Fibroblast of villous mesenchyme (primary cell): ENCODE results near the gene IGF2BP3. TPM values are rescaled to one million over a fixed set of nuclear protein-coding genes. Genes with fewer than 3 reads are reported as not detected.

Experiments
- DNase-seq: peaks from one replicate; pipeline ENCODE4 v3.0.0-alpha.2; 2010; ENCODE audit warnings: low read depth
- H3K4me3 ChIP-seq: 2 replicates; pipeline ENCODE4 v1.5.1; 2011; ENCODE audit warnings: low read depth, mild to moderate bottlenecking, low read length
- total RNA-seq: library from RNA; depleted of rRNA; stranded (reverse); fragments of >200 nt; gene quantifications from 2 replicates; pipeline ENCODE4 v1.2.3, GENCODE V29; 2012
- TF ChIP-seq, protein P1 (sequence below): IDR thresholded peaks from 2 replicates; pipeline ENCODE4 v1.5.1; 2012; ENCODE audit warnings: low read depth, mild to moderate bottlenecking, low read length; ENCODE audit not compliant: insufficient read depth

Gene IGF2BP3
- total RNA-seq, 1 donor: 9.1 TPM

DNA sequence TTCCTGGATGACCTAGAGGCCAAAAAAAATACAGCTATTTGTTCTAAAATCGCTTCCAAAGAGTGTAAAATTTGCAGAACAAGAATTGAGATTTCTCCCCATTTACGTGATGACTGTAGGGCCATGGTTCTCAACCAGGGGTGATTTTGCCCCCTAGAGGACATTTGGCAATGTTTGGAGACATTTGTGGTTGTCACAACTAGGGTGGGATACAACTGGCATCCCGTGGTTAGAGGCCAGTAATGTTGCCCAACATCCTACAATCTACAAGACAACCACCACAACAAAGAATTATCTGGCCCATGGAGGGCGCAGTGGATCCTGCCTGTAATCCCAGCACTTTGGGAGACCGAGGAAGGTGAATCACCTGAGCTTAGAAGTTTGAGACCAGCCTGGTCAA lies 193.9 kb downstream of the IGF2BP3 start:
- no peak overlapping the region for H3K4me3 ChIP-seq
- TF ChIP-seq, protein P1, sequence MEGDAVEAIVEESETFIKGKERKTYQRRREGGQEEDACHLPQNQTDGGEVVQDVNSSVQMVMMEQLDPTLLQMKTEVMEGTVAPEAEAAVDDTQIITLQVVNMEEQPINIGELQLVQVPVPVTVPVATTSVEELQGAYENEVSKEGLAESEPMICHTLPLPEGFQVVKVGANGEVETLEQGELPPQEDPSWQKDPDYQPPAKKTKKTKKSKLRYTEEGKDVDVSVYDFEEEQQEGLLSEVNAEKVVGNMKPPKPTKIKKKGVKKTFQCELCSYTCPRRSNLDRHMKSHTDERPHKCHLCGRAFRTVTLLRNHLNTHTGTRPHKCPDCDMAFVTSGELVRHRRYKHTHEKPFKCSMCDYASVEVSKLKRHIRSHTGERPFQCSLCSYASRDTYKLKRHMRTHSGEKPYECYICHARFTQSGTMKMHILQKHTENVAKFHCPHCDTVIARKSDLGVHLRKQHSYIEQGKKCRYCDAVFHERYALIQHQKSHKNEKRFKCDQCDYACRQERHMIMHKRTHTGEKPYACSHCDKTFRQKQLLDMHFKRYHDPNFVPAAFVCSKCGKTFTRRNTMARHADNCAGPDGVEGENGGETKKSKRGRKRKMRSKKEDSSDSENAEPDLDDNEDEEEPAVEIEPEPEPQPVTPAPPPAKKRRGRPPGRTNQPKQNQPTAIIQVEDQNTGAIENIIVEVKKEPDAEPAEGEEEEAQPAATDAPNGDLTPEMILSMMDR: peak; percentile 6
- DNase-seq: no peak

DNA sequence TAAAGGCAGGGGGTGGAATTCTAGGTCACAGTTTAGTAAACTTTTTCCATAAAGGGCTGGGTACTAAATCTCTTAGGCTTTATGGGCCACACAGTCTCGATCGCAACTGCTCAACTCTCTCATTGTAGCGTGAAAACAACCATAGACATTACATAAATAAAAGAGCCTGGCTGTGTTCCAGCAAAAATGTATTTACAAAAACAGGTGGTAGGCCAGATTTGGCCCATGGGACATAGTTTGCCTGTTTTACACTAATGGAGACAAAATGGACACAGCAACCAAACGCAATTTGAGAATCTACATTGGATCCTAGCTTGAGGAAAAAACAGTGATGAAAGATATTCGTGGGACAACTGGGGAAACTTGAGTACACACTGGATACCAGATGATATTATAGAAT lies 194.4 kb downstream of the IGF2BP3 start:
- no peak overlapping the region for H3K4me3 ChIP-seq
- DNase-seq: no peak
- TF ChIP-seq, protein P1: no peak

DNA sequence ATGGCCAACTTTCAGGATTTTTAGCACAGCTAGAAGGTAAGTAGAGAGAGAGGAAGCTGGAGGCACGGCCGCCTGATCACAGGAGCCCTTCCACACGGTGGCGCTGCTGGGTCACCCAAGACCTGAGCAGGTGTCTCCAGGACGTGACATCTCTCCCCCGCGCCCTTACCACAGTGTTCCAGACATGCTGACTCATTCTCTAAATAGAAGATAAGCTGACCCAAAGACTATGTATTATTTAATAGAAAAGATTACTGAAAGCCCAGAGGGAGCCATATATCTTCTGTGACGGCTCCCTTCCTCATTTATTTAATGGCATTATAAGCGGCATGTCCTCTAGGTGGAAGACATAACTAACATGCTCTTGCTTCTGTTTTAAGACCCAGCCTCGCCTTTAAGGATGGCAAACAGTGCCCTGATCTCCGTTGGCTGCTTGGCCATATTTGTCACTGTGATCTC lies 197.1 kb downstream of the IGF2BP3 start:
- TF ChIP-seq, protein P1: peak; percentile 86
- peak; percentile 94 for DNase-seq

DNA sequence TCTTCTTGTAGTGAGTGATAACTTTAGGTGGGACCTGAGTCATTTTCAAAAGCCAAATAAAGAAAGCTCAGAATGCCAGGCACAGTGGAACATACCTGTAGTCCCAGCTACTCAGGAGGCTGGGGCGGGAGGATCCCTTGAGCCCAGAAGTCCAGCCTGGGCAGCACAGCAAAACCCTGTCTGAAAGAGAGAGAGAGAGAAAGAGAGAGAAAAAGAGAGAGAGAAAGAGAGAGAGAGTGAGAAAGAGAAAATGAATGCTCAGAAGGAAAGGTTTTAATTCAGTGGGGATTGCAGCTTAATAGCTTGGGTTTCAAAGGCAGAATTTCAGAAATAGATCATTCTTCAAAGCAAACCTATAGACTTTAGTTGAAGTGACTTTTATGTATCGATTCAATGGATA lies 198.0 kb downstream of the IGF2BP3 start:
- no peak for DNase-seq
- TF ChIP-seq, protein P1: no peak

More for the DNA sequence above, 197.1 kb downstream of the IGF2BP3 start:
- H3K4me3 ChIP-seq: no peak overlapping the region

DNA sequence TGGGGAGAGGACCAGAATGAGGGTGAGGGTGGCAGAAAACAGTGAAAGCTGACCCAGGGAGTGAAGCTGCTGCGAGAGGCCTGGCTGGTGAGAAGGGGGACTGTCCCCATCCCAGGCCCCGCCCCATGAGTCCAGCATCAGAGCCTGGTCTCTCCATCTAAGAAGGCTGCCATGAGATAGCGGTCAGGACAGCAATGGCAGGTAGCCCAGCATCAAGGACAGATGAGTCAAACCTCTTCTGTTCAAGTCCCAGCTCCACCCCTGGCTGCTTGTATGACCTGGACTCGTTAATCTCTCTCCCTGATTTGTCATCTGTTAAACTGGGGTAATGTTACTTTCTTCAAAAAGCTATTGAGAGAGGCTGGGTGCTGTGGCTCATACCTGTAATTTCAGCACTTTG lies 201.5 kb downstream of the IGF2BP3 start:
- TF ChIP-seq, protein P1: no peak
- DNase-seq: no peak
- no peak overlapping the region for H3K4me3 ChIP-seq

More for the DNA sequence above, 198.0 kb downstream of the IGF2BP3 start:
- no peak overlapping the region for H3K4me3 ChIP-seq

DNA sequence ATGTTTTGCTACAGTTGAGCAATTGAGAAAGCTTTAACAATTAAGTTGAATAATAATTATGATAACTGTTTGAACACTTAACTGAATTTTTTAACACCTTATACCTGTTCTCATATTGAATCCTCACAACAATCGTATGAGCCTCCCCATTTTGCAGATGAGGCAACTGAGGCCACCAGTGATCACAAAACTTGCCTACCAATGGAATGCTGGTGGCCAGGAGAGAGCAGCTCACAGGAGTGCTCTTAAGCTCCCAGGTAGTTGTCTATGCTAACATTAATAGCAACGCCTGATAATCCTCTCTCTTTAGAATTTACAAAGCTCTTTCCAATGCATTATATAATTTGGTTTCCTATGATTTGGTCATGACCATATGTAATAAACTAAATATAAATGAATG lies 202.1 kb downstream of the IGF2BP3 start:
- no peak for DNase-seq
- TF ChIP-seq, protein P1: no peak
- H3K4me3 ChIP-seq: no peak overlapping the region

DNA sequence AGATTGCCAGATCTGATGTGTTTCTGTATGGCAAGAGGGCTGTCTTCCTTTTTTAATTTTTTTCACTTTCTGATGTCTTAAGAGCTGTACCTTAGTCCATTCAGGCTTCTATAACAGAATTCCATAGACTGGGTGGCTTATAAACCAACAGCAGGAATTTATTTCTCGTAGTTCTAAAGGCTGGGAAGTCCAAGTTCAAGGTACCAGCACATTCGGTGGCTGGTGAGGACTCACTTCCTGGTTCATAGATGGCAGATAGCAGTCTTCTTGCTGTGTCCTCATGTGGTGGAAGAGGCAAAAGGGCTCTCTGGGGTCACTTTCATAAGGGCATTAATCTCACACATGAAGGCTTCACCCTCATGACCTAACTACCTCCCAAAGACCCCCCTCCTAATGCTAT lies 202.9 kb downstream of the IGF2BP3 start:
- no peak overlapping the region for H3K4me3 ChIP-seq
- TF ChIP-seq, protein P1: no peak
- DNase-seq: no peak
